LNCaP clone FGC (cell line): ENCODE data around the gene SAP30L.
A peak's percentile ranks its signal among the peaks of the same experiment; 100 is the strongest.

Source experiments
- DNase-seq: peaks from one replicate; pipeline ENCODE4 v3.0.0-alpha.2; 2011; ENCODE audit warnings: low read depth
- H3K4me3 ChIP-seq: 2 replicates; pipeline ENCODE4 v1.5.1; 2011; ENCODE audit warnings: mild to moderate bottlenecking, low read depth, low read length, control low read depth
- CTCF ChIP-seq: IDR thresholded peaks from 2 replicates; pipeline ENCODE4 v1.5.1; 2012; ENCODE audit warnings: mild to moderate bottlenecking; ENCODE audit not compliant: control insufficient read depth, insufficient read depth; ENCODE audit errors: extremely low read depth

Gene SAP30L

GRCh38 chr5:154445422-154446194 lies at the start of gene SAP30L:
SAP30L (plus strand) TSS chr5:154445997; CDS start chr5:154446605, 608 bp downstream.
- peak; percentile 63 for DNase-seq
- no peak for TF ChIP-seq CTCF
- H3K4me3 ChIP-seq: peak within 1 kb of the TSS; percentile 99

GRCh38 chr5:154396128-154396527 lies 49.7 kb upstream of the SAP30L start:
- DNase-seq: no peak
- no peak overlapping the region for H3K4me3 ChIP-seq
- no peak for TF ChIP-seq CTCF

GRCh38 chr5:154397652-154398406 lies 48.0 kb upstream of the SAP30L start:
- TF ChIP-seq CTCF: peak; percentile 23; the same call in 1 of the 2 replicates
- no peak overlapping the region for H3K4me3 ChIP-seq
- no peak for DNase-seq

GRCh38 chr5:154400678-154401077 lies 45.1 kb upstream of the SAP30L start:
- DNase-seq: no peak
- no peak overlapping the region for H3K4me3 ChIP-seq
- no peak for TF ChIP-seq CTCF

- no peak for TF ChIP-seq CTCF
Observed at GRCh38 chr5:154401355-154401754, 44.4 kb upstream of the SAP30L start.

GRCh38 chr5:154401931-154402330 lies 43.9 kb upstream of the SAP30L start:
- H3K4me3 ChIP-seq: no peak overlapping the region
- no peak for TF ChIP-seq CTCF
- DNase-seq: no peak

More at GRCh38 chr5:154401355-154401754, 44.4 kb upstream of the SAP30L start:
- no peak for DNase-seq
- H3K4me3 ChIP-seq: no peak overlapping the region

GRCh38 chr5:154402611-154403010 lies 43.2 kb upstream of the SAP30L start:
- no peak overlapping the region for H3K4me3 ChIP-seq
- no peak for TF ChIP-seq CTCF
- no peak for DNase-seq
